Inflammatory macrophage (primary cell): Measurements from ENCODE around the gene FMNL3.
"Not testable (repeated sequence)": the region's sequence is repeated elsewhere in the genome, so short reads cannot be mapped to it uniquely, and the experiment has no call there.

Experiments
- DNase-seq, 2 donors: peaks; one replicate each; pipeline ENCODE4 v3.0.0-alpha.2; 2020 to 2022
- total RNA-seq, 18 experiments: gene quantifications; one replicate each; lab custom pipeline; 2026; ENCODE audit warnings: mixed read lengths in 6 of 18, inconsistent platforms in 2 of 18; lab: John Stamatoyannopoulos, UW

The FMNL3 gene, protein sequence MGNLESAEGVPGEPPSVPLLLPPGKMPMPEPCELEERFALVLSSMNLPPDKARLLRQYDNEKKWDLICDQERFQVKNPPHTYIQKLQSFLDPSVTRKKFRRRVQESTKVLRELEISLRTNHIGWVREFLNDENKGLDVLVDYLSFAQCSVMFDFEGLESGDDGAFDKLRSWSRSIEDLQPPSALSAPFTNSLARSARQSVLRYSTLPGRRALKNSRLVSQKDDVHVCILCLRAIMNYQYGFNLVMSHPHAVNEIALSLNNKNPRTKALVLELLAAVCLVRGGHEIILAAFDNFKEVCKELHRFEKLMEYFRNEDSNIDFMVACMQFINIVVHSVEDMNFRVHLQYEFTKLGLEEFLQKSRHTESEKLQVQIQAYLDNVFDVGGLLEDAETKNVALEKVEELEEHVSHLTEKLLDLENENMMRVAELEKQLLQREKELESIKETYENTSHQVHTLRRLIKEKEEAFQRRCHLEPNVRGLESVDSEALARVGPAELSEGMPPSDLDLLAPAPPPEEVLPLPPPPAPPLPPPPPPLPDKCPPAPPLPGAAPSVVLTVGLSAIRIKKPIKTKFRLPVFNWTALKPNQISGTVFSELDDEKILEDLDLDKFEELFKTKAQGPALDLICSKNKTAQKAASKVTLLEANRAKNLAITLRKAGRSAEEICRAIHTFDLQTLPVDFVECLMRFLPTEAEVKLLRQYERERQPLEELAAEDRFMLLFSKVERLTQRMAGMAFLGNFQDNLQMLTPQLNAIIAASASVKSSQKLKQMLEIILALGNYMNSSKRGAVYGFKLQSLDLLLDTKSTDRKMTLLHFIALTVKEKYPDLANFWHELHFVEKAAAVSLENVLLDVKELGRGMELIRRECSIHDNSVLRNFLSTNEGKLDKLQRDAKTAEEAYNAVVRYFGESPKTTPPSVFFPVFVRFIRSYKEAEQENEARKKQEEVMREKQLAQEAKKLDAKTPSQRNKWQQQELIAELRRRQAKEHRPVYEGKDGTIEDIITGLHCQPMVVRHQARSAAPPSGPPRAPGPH
- 120 to 454 (median 167) reads per million in 18 experiments for total RNA-seq

DNA sequence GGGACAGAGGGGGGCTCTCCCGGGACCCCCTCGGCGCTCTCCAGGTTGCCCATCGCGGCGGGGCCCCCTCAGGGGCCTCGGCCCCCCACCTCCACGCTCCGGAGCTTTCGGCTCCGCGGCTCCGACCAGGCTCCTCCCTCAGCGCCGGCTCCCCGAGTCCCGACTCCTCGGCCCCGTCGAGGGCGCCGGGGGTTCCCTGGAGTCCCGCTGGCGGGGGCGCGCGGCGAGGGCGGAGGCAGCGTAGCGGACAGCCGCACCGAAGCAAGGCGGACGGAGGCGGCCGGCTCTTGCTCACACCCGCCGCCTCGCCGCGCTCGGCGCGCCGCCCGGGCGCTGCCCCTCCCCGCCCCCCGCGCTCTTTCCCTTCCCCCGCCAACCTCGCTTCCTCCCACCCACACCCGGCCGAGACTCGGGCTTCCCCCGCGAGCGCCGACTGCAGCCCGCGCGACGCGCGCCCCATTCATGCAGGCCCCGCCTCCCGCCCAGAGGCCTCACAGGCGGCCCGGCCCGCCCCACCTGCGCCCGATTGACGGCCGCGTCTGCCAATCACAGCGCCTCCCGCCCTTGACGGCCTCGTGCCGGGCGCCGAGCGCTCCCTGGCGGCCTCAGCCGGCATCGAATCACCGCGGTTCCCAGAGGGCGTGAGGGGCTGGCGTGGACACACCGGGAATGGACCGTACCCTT lies at the start of gene FMNL3:
TSS of gene FMNL3 (minus strand) at position 278 of the 684 bp plus-strand sequence. CDS start at position 53, 225 bp downstream.
- DNase-seq: peak; percentile 98

DNA sequence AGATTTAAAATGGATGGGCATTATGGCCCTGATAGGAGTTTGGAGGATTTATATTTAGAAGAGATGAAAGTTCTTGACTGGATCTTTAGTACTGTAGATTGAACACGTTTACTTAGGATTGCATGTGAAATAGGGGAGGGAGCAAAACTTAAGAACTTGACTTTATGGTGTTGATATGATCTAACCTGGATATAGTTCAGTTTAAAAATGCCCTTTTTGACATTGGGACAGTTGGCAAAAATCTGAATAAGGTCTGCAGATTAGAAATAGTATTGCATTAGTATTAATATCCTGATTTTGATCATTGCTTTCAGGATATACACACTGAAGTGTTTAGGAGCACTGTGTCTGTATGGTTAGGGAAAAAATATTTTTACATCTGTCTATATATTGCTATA lies 43.8 kb upstream of the FMNL3 start:
- no peak for DNase-seq

GRCh38 chr12:49750027-49750995 lies 43.1 kb upstream of the FMNL3 start:
- DNase-seq: peak; percentile 63 to 70

GRCh38 chr12:49748800-49749199 lies 41.6 kb upstream of the FMNL3 start:
- DNase-seq: no peak

GRCh38 chr12:49748306-49748705 lies 41.1 kb upstream of the FMNL3 start:
- no peak for DNase-seq

DNA sequence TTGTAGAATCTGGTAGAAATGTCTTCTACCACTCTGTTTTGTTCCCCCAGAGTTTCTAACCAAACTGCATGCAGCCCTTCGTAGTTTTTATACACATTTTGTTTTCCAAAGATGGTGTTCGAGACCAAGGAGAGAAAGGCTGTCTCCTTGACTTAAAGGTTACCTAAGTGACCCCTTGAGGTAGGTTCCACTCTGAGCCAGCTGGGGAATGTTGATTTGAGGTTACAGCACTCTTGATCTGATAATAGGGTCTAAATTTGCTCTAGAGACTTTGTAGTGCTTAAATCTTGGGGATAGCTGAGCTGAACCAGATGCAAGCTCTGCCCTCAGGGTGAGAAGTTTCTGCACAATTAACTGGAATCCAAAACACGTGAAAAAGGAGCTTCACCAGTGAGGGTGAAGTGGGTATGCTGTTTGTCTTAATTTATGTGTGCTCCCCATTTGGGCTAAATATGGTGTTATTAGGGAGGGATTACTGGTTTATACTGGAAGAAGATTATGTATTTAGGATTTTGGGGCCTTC lies 37.2 kb upstream of the FMNL3 start:
- no peak for DNase-seq

DNA sequence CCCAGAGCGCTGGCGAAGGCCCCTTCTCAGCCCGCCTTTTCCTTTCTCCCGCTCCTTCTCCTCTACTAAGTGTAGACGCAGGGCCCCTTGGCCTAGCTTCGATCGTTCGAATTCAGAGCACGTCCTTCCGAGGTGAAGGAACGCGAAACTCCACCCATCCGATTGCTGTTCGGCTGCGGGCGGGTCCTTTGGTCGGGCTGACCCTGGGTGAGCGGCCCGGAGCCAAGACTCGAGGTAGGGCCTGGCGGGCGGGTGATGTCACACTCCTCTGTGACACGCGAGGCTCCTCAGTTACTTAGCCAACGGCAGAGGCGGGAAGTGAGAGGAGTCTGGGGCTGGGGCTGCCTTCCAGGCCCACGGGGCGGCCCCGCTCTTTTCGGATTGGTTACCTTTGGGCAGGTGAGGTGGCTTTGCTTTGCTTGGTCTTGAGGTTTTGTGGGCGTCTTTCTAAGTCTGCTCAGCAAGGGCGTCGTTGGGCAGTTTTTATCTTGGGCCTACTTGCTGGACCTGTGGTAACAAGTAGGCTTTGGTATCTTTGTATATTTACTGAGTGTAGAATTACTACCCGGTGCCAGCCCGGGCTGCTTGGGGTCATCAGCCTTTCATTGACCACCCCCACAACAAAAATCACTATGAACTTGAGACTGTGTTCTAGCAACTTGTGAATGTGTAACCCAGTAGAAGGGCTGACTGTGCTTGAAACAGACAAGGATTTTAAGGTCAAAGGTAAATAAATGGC lies 34.8 kb upstream of the FMNL3 start:
- peak; percentile 91 to 93 for DNase-seq

DNA sequence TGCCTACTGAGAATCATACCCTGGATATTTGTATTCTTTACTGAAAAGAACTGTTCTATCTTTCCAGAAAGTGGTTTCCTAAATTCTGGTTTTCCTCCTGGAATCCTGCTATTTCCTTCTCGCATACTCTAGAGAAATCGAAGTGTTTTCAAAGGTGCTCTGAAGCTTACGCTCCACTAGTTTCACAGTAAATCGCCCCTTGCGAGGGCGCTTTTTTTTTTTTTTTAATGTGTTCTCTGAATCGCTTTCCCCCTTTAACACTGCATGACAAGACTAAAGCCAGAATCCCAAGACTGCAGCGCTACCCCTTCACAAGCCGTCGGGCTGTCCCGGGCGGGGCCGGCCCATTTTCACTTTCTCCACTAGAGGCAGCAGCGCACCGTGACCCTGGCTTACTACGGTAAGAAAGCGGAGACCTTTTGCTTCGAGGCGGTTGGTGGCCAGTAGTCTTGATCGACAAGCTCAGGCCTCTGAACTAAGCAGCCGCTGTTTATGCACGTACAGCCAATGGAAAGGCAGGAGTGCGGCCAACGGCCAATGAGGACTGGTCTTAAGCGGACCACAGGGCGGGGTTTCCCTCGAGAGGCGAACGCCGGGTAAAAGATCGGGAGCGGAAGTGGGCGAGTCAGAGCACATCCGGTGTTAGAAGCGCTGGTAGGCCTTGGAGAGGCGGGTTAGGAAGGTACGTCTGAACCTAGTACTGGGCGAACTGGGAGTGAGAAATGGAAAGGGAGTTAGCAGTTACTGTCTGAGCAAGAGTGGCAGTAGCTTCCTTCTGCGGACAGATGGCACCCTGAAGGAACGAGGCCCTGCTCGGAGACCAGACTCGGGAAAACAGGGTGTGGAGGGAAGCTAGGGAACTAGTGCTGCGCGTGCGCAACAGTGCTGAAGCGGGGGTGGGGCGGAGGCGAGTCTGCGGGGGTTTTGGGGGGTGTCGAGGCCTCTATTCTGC lies 34.0 kb upstream of the FMNL3 start, which contains the start of gene TMBIM6:
TSS of gene TMBIM6 (plus strand) at position 628 of the 952 bp plus-strand sequence. CDS start 10,937 bp downstream, outside the sequence.
- DNase-seq: peak; percentile 100

DNA sequence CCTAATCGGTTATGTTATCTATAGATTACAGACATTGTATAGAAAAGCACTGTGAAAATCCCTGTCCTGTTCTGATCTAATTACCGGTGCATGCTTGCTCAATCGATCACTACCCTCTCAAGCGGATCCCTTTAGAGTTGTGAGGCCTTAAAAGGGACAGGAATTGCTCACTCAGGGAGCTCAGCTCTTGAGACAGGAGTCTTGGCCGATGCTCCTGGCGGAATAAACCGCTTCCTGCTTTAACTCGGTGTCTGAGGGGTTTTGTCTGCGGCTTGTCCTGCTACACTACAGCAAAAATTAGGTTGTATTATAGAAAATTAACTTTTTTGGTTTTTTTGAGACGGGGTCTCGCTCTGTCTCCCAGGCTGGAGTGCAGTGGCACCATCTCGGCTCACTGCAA lies 33.1 kb upstream of the FMNL3 start:
- not testable (repeated sequence) for DNase-seq

DNA sequence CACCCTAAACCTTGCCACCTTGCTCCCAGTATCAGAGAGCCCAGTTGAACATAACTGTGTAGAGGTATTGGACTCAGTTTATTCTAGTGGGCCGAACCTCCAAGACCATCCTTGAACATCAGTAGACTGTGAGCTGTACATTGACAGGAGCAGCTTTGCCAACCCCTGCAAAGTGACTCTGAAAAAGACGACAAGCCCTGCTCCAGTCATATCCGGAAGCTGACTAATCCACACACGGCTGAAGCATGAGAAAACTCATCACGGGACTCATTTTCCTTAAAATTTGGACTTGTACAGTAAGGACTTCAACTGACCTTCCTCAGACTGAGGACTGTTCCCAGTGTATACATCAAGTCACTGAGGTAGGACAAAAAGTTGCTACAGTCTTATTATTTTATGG lies 31.5 kb upstream of the FMNL3 start:
- not testable (repeated sequence) for DNase-seq

- not testable (repeated sequence) for DNase-seq
Measured at GRCh38 chr12:49734900-49735299, 27.7 kb upstream of the FMNL3 start.

DNA sequence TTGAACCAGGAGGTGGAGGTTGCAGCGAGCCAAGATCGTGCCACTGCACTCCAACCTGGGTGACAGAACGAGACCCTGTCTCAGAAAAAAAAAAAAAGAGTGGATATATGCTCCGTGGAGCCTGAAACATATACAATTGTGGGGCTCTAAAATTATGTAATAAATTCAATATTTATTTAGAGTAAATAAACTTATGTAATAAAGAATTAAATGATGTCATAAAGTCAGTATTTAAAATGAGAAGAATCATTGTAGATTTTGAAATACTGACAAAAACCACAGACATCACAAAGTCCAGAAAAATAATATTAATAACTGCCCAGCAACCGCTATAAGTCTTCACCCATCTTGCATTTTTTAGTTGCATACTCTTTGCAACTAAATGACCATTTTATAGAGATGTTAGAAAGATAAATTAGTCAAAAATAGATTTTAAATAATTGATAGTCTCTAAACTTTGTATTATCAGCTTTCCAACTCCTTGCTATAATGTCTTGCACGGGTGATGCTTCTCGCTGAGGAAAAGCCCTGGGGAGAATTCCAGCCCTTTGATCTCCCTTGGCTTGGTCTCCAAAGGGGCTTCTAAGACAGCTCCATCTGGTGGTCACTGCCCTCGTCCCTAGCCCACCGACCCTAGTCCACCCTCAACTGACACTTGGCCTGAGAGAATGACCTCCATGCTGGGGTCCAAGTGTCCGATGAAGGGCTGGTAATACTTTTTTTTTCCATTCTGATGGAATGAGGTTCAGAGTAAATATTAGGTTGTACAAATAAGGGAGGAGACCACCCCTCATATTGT lies 26.2 kb upstream of the FMNL3 start:
- no peak for DNase-seq

GRCh38 chr12:49730568-49731101 lies 23.4 kb upstream of the FMNL3 start:
- peak; percentile 15 to 26 for DNase-seq

- no peak for DNase-seq
Measured at GRCh38 chr12:49730050-49730449, 22.8 kb upstream of the FMNL3 start.

- no peak for DNase-seq
Measured at GRCh38 chr12:49728446-49728845, 21.2 kb upstream of the FMNL3 start.

DNA sequence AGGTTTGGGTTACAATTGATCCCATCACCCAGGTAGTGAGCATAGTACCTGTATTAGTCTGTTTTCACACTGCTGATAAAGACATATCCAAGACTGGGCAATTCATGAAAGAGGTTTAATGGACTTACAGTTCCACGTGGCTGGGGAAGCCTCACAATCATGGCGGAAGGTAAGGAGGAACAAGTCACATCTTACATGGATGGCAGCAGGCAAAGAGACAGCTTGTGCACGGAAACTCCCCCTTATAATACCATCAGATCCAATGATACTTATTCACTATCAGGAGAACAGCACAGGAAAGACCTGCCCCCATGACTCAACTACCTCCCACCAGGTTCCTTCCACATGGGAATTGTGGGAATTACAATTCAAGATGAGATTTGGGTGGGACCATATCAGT lies 14.2 kb upstream of the FMNL3 start:
- not testable (repeated sequence) for DNase-seq

- peak; percentile 21 to 25 for DNase-seq
Measured at GRCh38 chr12:49720214-49720613, 13.0 kb upstream of the FMNL3 start.

- not testable (repeated sequence) for DNase-seq
Measured at GRCh38 chr12:49717800-49718199, 10.6 kb upstream of the FMNL3 start.
